ENCODE data around the gene SPRR1A.

DNA sequence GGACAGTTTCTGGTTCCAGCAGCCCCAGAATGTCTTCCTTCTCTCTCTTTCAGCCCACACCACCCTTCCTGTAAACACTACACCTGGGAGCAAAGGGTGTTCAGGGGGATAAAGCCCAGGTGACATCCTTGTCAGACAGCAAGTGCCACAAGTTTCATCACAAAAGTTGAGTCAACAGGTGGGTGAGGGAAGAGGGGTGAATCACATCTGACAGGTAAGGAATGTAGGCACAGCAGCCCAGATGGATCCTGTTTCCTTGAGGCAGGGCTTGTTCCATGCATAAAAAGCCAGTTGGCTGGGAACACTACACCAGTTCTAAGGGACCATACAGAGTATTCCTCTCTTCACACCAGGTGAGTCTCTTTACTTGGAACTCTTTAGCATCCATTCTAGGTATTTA, 47.0 kb downstream of the SPRR1A start, which contains the start of gene SPRR1B:
- TF ChIP-seq ZFX (CRISPR knock-in tag; IDR thresholded peaks at IDR 0.05; ENCODE audit: low read depth) (no peak), NAIF1 (CRISPR knock-in tag; IDR thresholded peaks at IDR 0.05; ENCODE audit: borderline replicate concordance) (no peak), ZNF274 (CRISPR knock-in tag; IDR thresholded peaks at IDR 0.05) (no peak), TEAD2 (CRISPR knock-in tag; IDR thresholded peaks at IDR 0.05) (no peak), ZC3H13 (CRISPR knock-in tag; IDR thresholded peaks at IDR 0.05) (no peak), STAT5B (CRISPR knock-in tag; IDR thresholded peaks at IDR 0.05) (no peak), TBL1XR1 (IDR thresholded peaks at IDR 0.05; ENCODE audit: borderline replicate concordance, low read length, partially characterized antibody) (no peak), FOXJ3 (CRISPR knock-in tag; IDR thresholded peaks at IDR 0.05; ENCODE audit: borderline replicate concordance) (no peak)
- TF ChIP-seq, protein P1, sequence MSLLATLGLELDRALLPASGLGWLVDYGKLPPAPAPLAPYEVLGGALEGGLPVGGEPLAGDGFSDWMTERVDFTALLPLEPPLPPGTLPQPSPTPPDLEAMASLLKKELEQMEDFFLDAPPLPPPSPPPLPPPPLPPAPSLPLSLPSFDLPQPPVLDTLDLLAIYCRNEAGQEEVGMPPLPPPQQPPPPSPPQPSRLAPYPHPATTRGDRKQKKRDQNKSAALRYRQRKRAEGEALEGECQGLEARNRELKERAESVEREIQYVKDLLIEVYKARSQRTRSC (CRISPR knock-in tag; IDR thresholded peaks at IDR 0.05; ENCODE audit: low read depth), result no peak
- TF ChIP-seq, protein P2, sequence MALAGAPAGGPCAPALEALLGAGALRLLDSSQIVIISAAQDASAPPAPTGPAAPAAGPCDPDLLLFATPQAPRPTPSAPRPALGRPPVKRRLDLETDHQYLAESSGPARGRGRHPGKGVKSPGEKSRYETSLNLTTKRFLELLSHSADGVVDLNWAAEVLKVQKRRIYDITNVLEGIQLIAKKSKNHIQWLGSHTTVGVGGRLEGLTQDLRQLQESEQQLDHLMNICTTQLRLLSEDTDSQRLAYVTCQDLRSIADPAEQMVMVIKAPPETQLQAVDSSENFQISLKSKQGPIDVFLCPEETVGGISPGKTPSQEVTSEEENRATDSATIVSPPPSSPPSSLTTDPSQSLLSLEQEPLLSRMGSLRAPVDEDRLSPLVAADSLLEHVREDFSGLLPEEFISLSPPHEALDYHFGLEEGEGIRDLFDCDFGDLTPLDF (CRISPR knock-in tag; IDR thresholded peaks at IDR 0.05), result no peak

All from HepG2 (cell line).